Activated CD4-positive, alpha-beta T cell treated with anti-CD3 and anti-CD28 coated beads, Interleukin-2, amount 50 U/mL, for 1 hour (primary cell): ENCODE results near the gene MLC1.

Source experiments
- DNase-seq: peaks from one replicate; pipeline ENCODE4 v3.0.0-alpha.2; 2020

MLC1 gene

GRCh38 chr22:50074551-50075530 is 10.4 kb downstream of the MLC1 start:
- DNase-seq: no peak

GRCh38 chr22:50074056-50074455 is 11.2 kb downstream of the MLC1 start:
- no peak for DNase-seq

GRCh38 chr22:50072714-50073538 is 12.3 kb downstream of the MLC1 start:
- DNase-seq: no peak

- no peak for DNase-seq
These were observed 13.1 kb downstream of the MLC1 start for GRCh38 chr22:50072167-50072555.

- DNase-seq: no peak
These were observed 13.6 kb downstream of the MLC1 start for GRCh38 chr22:50071432-50072166.

- DNase-seq: no peak
These were observed 14.9 kb downstream of the MLC1 start for GRCh38 chr22:50070366-50070765.

GRCh38 chr22:50068096-50068495 is 17.1 kb downstream of the MLC1 start:
- DNase-seq: no peak

GRCh38 chr22:50067244-50067643 is 18.0 kb downstream of the MLC1 start:
- no peak for DNase-seq

- no peak for DNase-seq
These were observed 20.8 kb downstream of the MLC1 start for GRCh38 chr22:50064453-50064852.

- DNase-seq: no peak
These were observed 21.4 kb downstream of the MLC1 start for GRCh38 chr22:50063589-50064393.

- DNase-seq: no peak
These were observed 22.6 kb downstream of the MLC1 start for GRCh38 chr22:50062509-50063135.

GRCh38 chr22:50061824-50062355 is 23.3 kb downstream of the MLC1 start:
- DNase-seq: no peak

GRCh38 chr22:50061141-50061823 is 23.9 kb downstream of the MLC1 start:
- DNase-seq: no peak

GRCh38 chr22:50060441-50061140 is 24.6 kb downstream of the MLC1 start:
- DNase-seq: no peak

- no peak for DNase-seq
These were observed 25.4 kb downstream of the MLC1 start for GRCh38 chr22:50059881-50060262.

GRCh38 chr22:50058906-50059880 is 26.0 kb downstream of the MLC1 start:
- no peak for DNase-seq

- no peak for DNase-seq
These were observed 26.9 kb downstream of the MLC1 start, which contains the start of gene TTLL8 for GRCh38 chr22:50058061-50058905. TTLL8 (minus strand) TSS chr22:50058298.
